ENCODE measurements around the gene TEX30. TPM values are rescaled to one million over a fixed set of nuclear protein-coding genes. Genes with fewer than 3 reads are reported as not detected.

Gene TEX30
- total RNA-seq, 4 donors from 2014 or later = 6.4 to 10.6 (median 7.7) TPM

- Histone ChIP-seq H3K27ac (no peak overlapping the region), H3K9me3 (no peaks in the 10 kb centered on the region), H3K4me3 (no peak overlapping the region), H3K4me1 (peaks cover 0 to 11% (median under 1%) of the 10 kb centered on the region in 3 donors), H3K27me3 (no peaks in the 10 kb centered on the region), H3K36me3 (peaks cover 0 to 20% of the 10 kb centered on the region in 2 donors)
- no peak for ATAC-seq
- no peak for TF ChIP-seq POLR2A (IDR thresholded peaks at IDR 0.05)
- no peak for TF ChIP-seq POLR2AphosphoS5 (IDR thresholded peaks at IDR 0.05)
- TF ChIP-seq EP300 (IDR thresholded peaks at IDR 0.05) = no peak
- TF ChIP-seq CTCF (IDR thresholded peaks at IDR 0.05) = no peak
- WGBS, 2 donors (ENCODE audit: low coverage in 1 of 2) = 49 to 69% methylated on average over 2 of the region's 2 CpGs
Measured at GRCh38 chr13:102768909-102769308, 4.7 kb downstream of the TEX30 start.

- Histone ChIP-seq H3K27ac (no peak overlapping the region), H3K27me3 (no peaks in the 10 kb centered on the region), H3K4me1 (no peaks in the 10 kb centered on the region), H3K9me3 (no peaks in the 10 kb centered on the region), H3K36me3 (peaks cover 0 to 20% of the 10 kb centered on the region in 2 donors), H3K4me3 (no peak overlapping the region)
- WGBS, 2 donors (ENCODE audit: low coverage in 1 of 2) = 86 to 100% methylated on average over 1 of the region's 1 CpG
- TF ChIP-seq EP300 (IDR thresholded peaks at IDR 0.05) (no peak), POLR2AphosphoS5 (IDR thresholded peaks at IDR 0.05) (no peak), POLR2A (IDR thresholded peaks at IDR 0.05) (no peak), CTCF (IDR thresholded peaks at IDR 0.05) (no peak)
- ATAC-seq = no peak
Measured at GRCh38 chr13:102763741-102764140, 9.8 kb downstream of the TEX30 start.

DNA sequence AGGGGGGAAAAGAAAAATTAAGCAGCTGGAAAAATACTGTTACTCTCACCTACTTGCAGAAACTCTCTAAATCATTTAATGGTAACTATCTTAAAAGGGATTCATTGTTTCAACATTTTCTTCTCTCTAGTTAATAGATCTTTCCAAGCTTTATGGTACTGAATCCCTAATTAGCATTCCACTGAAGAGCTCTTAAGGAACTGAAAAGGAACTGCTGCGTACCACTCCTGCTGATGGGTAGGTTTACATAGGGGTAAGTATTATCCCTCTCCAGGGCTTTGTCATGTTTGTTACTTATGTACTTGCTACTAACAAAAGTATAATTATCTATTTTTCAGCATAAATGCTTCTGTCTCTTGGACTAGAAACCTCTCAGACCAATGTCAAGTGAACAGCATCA lies 12.5 kb downstream of the TEX30 start:
- no peak overlapping the region for H3K27ac ChIP-seq
- no peak for ATAC-seq
- peaks cover 0 to 8% of the 10 kb centered on the region in 2 donors for H3K36me3 ChIP-seq
- no peaks in the 10 kb centered on the region for H3K4me1 ChIP-seq
- 89 to 100% methylated on average over 1 of the region's 1 CpG for WGBS, 2 donors (ENCODE audit: low coverage in 1 of 2)
- H3K9me3 ChIP-seq = no peaks in the 10 kb centered on the region
- no peak for TF ChIP-seq POLR2AphosphoS5 (IDR thresholded peaks at IDR 0.05)
- TF ChIP-seq CTCF (IDR thresholded peaks at IDR 0.05) = no peak
- no peak for TF ChIP-seq EP300 (IDR thresholded peaks at IDR 0.05)
- H3K4me3 ChIP-seq = no peak overlapping the region
- H3K27me3 ChIP-seq = no peaks in the 10 kb centered on the region

- no peaks in the 10 kb centered on the region for H3K27me3 ChIP-seq
- no peak for TF ChIP-seq POLR2A (IDR thresholded peaks at IDR 0.05)
- TF ChIP-seq EP300 (IDR thresholded peaks at IDR 0.05) = no peak
- no peak for TF ChIP-seq POLR2AphosphoS5 (IDR thresholded peaks at IDR 0.05)
- no peak for TF ChIP-seq CTCF (IDR thresholded peaks at IDR 0.05)
- no peaks in the 10 kb centered on the region for H3K36me3 ChIP-seq
- 70 to 85% methylated on average over 2 of the region's 2 CpGs for WGBS, 2 donors (ENCODE audit: low coverage in 1 of 2)
- H3K4me1 ChIP-seq = no peaks in the 10 kb centered on the region
- H3K27ac ChIP-seq = no peak overlapping the region
- no peak for ATAC-seq
- H3K9me3 ChIP-seq = no peaks in the 10 kb centered on the region
- H3K4me3 ChIP-seq = no peak overlapping the region
Measured at GRCh38 chr13:102758842-102759241, 14.7 kb downstream of the TEX30 start.

- no peaks in the 10 kb centered on the region for H3K4me1 ChIP-seq
- ATAC-seq = no peak
- H3K27ac ChIP-seq = no peak overlapping the region
- no peaks in the 10 kb centered on the region for H3K36me3 ChIP-seq
- H3K4me3 ChIP-seq = no peak overlapping the region
- TF ChIP-seq POLR2AphosphoS5 (IDR thresholded peaks at IDR 0.05) = no peak
- no peak for TF ChIP-seq CTCF (IDR thresholded peaks at IDR 0.05)
- no peak for TF ChIP-seq POLR2A (IDR thresholded peaks at IDR 0.05)
- TF ChIP-seq EP300 (IDR thresholded peaks at IDR 0.05) = no peak
- no peaks in the 10 kb centered on the region for H3K27me3 ChIP-seq
- WGBS, 2 donors (ENCODE audit: low coverage in 1 of 2) = 90 to 94% methylated on average over 1 of the region's 1 CpG
- H3K9me3 ChIP-seq = peaks cover 0 to 5% (median 0%) of the 10 kb centered on the region in 3 donors
Measured at GRCh38 chr13:102757006-102757405, 16.6 kb downstream of the TEX30 start.

All from gastroesophageal sphincter (tissue), 4 donors.